Ovary (tissue), 3 donors: Measurements from ENCODE around the gene PSD2.

Experiments used
- CTCF ChIP-seq, 3 donors: fragments of 450-650 bp in 2 of 3; fragments of 200-600 bp in 1 of 3; IDR thresholded peaks; one replicate each; pipeline versions ENCODE4 v1.5.1 to v1.8.0; 2016 to 2022; ENCODE audit warnings: antibody characterized with exemption in 3 of 3, mild to moderate bottlenecking in 1 of 3
- POLR2A ChIP-seq: fragments of 450-650 bp; IDR thresholded peaks from one replicate; pipeline ENCODE4 v1.6.1; 2017; ENCODE audit warnings: antibody characterized with exemption, mild to moderate bottlenecking, moderate library complexity
- donor health status: DM: no; HTN: no; CAD: no.

GRCh38 chr5:139803978-139804377 lies 8.4 kb downstream of the PSD2 start:
- TF ChIP-seq CTCF (IDR thresholded peaks at IDR 0.05) (no peak), POLR2A (no peak)
